ENCODE data around the gene PAX8.

- TF ChIP-seq CTCF (IDR thresholded peaks at IDR 0.05) (no peak), EP300 (IDR thresholded peaks at IDR 0.05) (no peak)
Measured at GRCh38 chr2:113209011-113209645, 69.6 kb downstream of the PAX8 start.
